ENCODE measurements around the gene CHD2. TPM values are rescaled to one million over a fixed set of nuclear protein-coding genes. Genes with fewer than 3 reads are reported as not detected.
A peak's percentile ranks its signal among the peaks of the same experiment; 100 is the strongest.

CHD2 gene
- total and polyA plus RNA-seq, 4 donors = 39.4 to 547 (median 76.3) TPM

DNA sequence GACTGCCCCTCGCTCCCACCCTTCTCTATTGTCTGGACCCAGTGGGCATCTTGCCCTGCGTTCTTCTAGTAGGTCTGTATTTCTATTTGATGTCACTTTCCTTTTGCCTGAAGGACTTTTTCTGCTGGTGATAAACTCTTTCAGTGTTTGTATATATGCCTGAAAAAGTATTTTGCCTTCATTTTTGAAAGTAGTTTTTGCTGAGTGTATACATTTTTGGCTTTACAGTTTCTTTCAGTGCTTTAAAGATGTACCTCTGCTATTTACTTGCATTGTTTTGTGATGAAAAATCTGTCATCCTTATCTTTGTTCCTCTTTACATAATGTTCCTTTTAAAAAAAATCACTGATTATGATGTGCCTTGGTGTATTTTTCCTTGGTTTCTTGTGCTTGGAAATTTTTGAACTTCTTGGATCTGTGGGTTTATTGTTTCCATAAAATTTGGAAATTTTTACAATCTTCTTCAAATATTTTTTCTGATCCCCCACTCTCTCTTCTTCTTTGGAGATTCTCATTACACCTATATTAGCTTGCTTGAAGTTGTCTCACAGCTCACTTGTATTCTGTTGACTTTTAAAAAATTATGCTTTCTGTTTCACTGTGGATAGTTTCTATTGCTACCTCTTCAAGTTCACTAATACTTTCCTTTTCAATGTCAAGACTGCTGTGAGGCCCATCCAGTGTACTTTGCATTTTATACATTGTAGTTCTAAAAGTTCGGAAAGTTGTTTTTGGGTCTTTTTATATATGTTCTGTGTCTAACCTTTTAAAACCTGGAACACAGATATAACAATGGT lies 121.0 kb downstream of the CHD2 start:
- Histone ChIP-seq H3K9me3 (ENCODE audit: control insufficient read depth in 4 of 4, insufficient read depth in 3 of 4, low read length in 3 of 4) (peaks cover 0 to 2% (median 0%) of the 10 kb centered on the region in 4 donors), H3K9ac (ENCODE audit: insufficient read depth in 1 of 2, low read length in 2 of 2) (no peak overlapping the region), H3K27ac (ENCODE audit: low read depth in 1 of 2, low read length in 1 of 2) (no peak overlapping the region), H3K4me3 (no peak overlapping the region), H3K36me3 (ENCODE audit: control insufficient read depth in 4 of 4, insufficient read depth in 4 of 4, low read length in 4 of 4) (peaks cover 42 to 91% (median 65%) of the 10 kb centered on the region in 4 donors), H3K4me1 (ENCODE audit: control insufficient read depth in 5 of 5, insufficient read depth in 5 of 5, low read length in 5 of 5) (peaks cover 0 to 5% (median 0%) of the 10 kb centered on the region in 5 donors), H3K27me3 (ENCODE audit: control insufficient read depth in 3 of 3, insufficient read depth in 3 of 3, low read length in 2 of 3) (no peaks in the 10 kb centered on the region)
- WGBS, 2 donors = 94% methylated on average over 3 of the region's 3 CpGs
- TF ChIP-seq, protein P1, sequence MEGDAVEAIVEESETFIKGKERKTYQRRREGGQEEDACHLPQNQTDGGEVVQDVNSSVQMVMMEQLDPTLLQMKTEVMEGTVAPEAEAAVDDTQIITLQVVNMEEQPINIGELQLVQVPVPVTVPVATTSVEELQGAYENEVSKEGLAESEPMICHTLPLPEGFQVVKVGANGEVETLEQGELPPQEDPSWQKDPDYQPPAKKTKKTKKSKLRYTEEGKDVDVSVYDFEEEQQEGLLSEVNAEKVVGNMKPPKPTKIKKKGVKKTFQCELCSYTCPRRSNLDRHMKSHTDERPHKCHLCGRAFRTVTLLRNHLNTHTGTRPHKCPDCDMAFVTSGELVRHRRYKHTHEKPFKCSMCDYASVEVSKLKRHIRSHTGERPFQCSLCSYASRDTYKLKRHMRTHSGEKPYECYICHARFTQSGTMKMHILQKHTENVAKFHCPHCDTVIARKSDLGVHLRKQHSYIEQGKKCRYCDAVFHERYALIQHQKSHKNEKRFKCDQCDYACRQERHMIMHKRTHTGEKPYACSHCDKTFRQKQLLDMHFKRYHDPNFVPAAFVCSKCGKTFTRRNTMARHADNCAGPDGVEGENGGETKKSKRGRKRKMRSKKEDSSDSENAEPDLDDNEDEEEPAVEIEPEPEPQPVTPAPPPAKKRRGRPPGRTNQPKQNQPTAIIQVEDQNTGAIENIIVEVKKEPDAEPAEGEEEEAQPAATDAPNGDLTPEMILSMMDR (IDR thresholded peaks at IDR 0.05; ENCODE audit: control extremely low read depth, extremely low read depth) = no peak
- no peak for DNase-seq
- ATAC-seq (ENCODE audit: insufficient read depth, low FRiP score) = no peak

DNA sequence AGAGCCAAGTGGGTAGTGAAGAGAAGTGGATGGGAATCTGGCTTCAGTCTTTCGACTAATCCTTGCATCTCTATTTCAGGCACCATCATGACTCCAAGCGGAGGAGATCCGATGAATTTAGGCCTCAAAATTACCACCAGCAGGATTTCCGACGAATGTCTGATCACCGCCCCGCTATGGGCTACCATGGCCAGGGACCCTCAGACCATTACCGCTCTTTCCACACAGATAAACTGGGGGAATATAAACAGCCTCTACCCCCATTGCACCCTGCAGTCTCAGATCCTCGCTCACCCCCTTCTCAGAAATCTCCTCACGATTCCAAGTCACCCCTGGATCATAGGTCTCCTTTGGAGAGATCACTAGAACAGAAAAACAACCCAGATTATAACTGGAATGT lies 124.2 kb downstream of the CHD2 start:
- Histone ChIP-seq H3K36me3 (ENCODE audit: control insufficient read depth in 4 of 4, insufficient read depth in 4 of 4, low read length in 4 of 4) (peaks cover 28 to 76% (median 62%) of the 10 kb centered on the region in 4 donors), H3K4me1 (ENCODE audit: control insufficient read depth in 5 of 5, insufficient read depth in 5 of 5, low read length in 5 of 5) (peaks cover 8 to 17% (median 11%) of the 10 kb centered on the region in 5 donors), H3K27ac (ENCODE audit: low read depth in 1 of 2, low read length in 1 of 2) (no peak overlapping the region), H3K9me3 (ENCODE audit: control insufficient read depth in 4 of 4, insufficient read depth in 3 of 4, low read length in 3 of 4) (peaks cover 0 to 6% (median 0%) of the 10 kb centered on the region in 4 donors), H3K4me3 (no peak overlapping the region), H3K9ac (ENCODE audit: insufficient read depth in 1 of 2, low read length in 2 of 2) (no peak overlapping the region), H3K27me3 (ENCODE audit: control insufficient read depth in 3 of 3, insufficient read depth in 3 of 3, low read length in 2 of 3) (no peaks in the 10 kb centered on the region)
- TF ChIP-seq, protein P1 (IDR thresholded peaks at IDR 0.05; ENCODE audit: control extremely low read depth, extremely low read depth) = no peak
- 96 to 97% methylated on average over 10 of the region's 10 CpGs for WGBS, 2 donors
- ATAC-seq (ENCODE audit: insufficient read depth, low FRiP score) = no peak
- no peak for DNase-seq

GRCh38 chr15:93024716-93025624 lies 124.8 kb downstream of the CHD2 start:
- DNase-seq (no peak), ATAC-seq (ENCODE audit: insufficient read depth, low FRiP score) (no peak)
- WGBS, 2 donors = 80 to 87% methylated on average over 8 of the region's 8 CpGs
- Histone ChIP-seq H3K27me3 (ENCODE audit: control insufficient read depth in 3 of 3, insufficient read depth in 3 of 3, low read length in 2 of 3) (no peaks in the 10 kb centered on the region), H3K36me3 (ENCODE audit: control insufficient read depth in 4 of 4, insufficient read depth in 4 of 4, low read length in 4 of 4) (peaks cover 22 to 71% (median 56%) of the 10 kb centered on the region in 4 donors), H3K27ac (ENCODE audit: low read depth in 1 of 2, low read length in 1 of 2) (peak overlapping the region in 1 of 2 donors; percentile 17), H3K4me3 (no peak overlapping the region), H3K9me3 (ENCODE audit: control insufficient read depth in 4 of 4, insufficient read depth in 3 of 4, low read length in 3 of 4) (peaks cover 0 to 6% (median 0%) of the 10 kb centered on the region in 4 donors), H3K4me1 (ENCODE audit: control insufficient read depth in 5 of 5, insufficient read depth in 5 of 5, low read length in 5 of 5) (peaks cover 8 to 24% (median 15%) of the 10 kb centered on the region in 5 donors), H3K9ac (ENCODE audit: insufficient read depth in 1 of 2, low read length in 2 of 2) (no peak overlapping the region)
- TF ChIP-seq, protein P1 (IDR thresholded peaks at IDR 0.05; ENCODE audit: control extremely low read depth, extremely low read depth) = no peak
